Keratinocyte (primary cell): Measurements from ENCODE around the gene SLC4A2. TPM values are rescaled to one million over a fixed set of nuclear protein-coding genes. Genes with fewer than 3 reads are reported as not detected.

Experiments
- DNase-seq: peaks from one replicate; pipeline ENCODE4 v3.0.0-alpha.2; 2011; ENCODE audit warnings: low read depth, missing footprints, low spot score
- FAIRE-seq: peaks from 2 replicates; lab custom pipeline; 2011; peaks lifted over from hg19 to GRCh38; lab: Jason Lieb, UNC
- H2AFZ ChIP-seq: 2 replicates; pipeline ENCODE4 v1.6.0; 2012; ENCODE audit warnings: low read length, control low read depth, inconsistent platforms; ENCODE audit not compliant: control insufficient read depth
- H3K27ac ChIP-seq: 2 replicates; pipeline ENCODE4 v1.5.1; 2011; ENCODE audit warnings: low read length; ENCODE audit not compliant: control insufficient read depth, insufficient read depth
- H3K27me3 ChIP-seq: 3 replicates; pipeline ENCODE4 v1.6.0; 2011; ENCODE audit warnings: low read length; ENCODE audit not compliant: control insufficient read depth, insufficient read depth; ENCODE audit errors: extremely low read depth
- H3K36me3 ChIP-seq, 2 experiments: 2 replicates in 1 of 2; 3 replicates in 1 of 2; pipeline ENCODE4 v1.5.1; 2011; ENCODE audit warnings: low read length in 2 of 2, mild to moderate bottlenecking in 1 of 2; ENCODE audit not compliant: control insufficient read depth in 2 of 2, insufficient read depth in 2 of 2; ENCODE audit errors: extremely low read depth in 1 of 2
- H3K4me1 ChIP-seq: 3 replicates; pipeline ENCODE4 v1.5.1; 2011; ENCODE audit warnings: low read length; ENCODE audit not compliant: control insufficient read depth, insufficient read depth; ENCODE audit errors: extremely low read depth
- H3K4me2 ChIP-seq: 3 replicates; pipeline ENCODE4 v1.6.0; 2011; ENCODE audit warnings: low read depth, low read length; ENCODE audit not compliant: control insufficient read depth, insufficient read depth; ENCODE audit errors: extremely low read depth
- H3K4me3 ChIP-seq, 3 experiments: fragments of 200-600 bp in 1 of 3; sonication (generic) in 1 of 3; 2 replicates in 2 of 3; 3 replicates in 1 of 3; pipeline ENCODE4 v1.5.1; 2011 to 2016; ENCODE audit warnings: low read length in 3 of 3, mild to moderate bottlenecking in 3 of 3, control low read depth in 2 of 3, inconsistent platforms in 1 of 3, low read depth in 1 of 3, mixed read lengths in 1 of 3, mixed run types in 1 of 3, moderate library complexity in 1 of 3; ENCODE audit not compliant: control insufficient read depth in 2 of 3, insufficient read depth in 2 of 3; ENCODE audit errors: extremely low read depth in 1 of 3
- H3K79me2 ChIP-seq: 2 replicates; pipeline ENCODE4 v1.6.0; 2012; ENCODE audit warnings: low read length; ENCODE audit not compliant: control insufficient read depth, insufficient read depth
- H3K9ac ChIP-seq: 3 replicates; pipeline ENCODE4 v1.6.0; 2011; ENCODE audit warnings: low read length; ENCODE audit not compliant: control insufficient read depth, insufficient read depth; ENCODE audit errors: extremely low read depth
- H3K9me1 ChIP-seq: 3 replicates; pipeline ENCODE4 v1.6.0; 2011; ENCODE audit warnings: low read length; ENCODE audit not compliant: control insufficient read depth, insufficient read depth; ENCODE audit errors: extremely low read depth
- H3K9me3 ChIP-seq: 2 replicates; pipeline ENCODE4 v1.5.1; 2012; ENCODE audit warnings: low read depth, low read length; ENCODE audit not compliant: control insufficient read depth
- H4K20me1 ChIP-seq: 3 replicates; pipeline ENCODE4 v1.6.0; 2011; ENCODE audit warnings: low read length; ENCODE audit not compliant: control insufficient read depth, insufficient read depth; ENCODE audit errors: extremely low read depth
- CTCF ChIP-seq, 3 experiments: IDR thresholded peaks in 1 of 3; conservative IDR thresholded peaks in 1 of 3; optimal IDR thresholded peaks in 1 of 3; 2 replicates in 2 of 3; 3 replicates in 1 of 3; pipeline versions ENCODE3 to v1.5.1; 2011; ENCODE audit warnings: low read length in 3 of 3, mild to moderate bottlenecking in 3 of 3, moderate library complexity in 2 of 3, control low read depth in 1 of 3, inconsistent platforms in 1 of 3; ENCODE audit not compliant: insufficient read depth in 2 of 3; ENCODE audit errors: extremely low read depth in 1 of 3
- EZH2 ChIP-seq: IDR thresholded peaks from one replicate; pipeline ENCODE4 v1.6.1; 2012; ENCODE audit warnings: inconsistent platforms, mild to moderate bottlenecking, low read length, moderate library complexity
- dilution Hi-C: fragments of 300-500 bp; cut with MboI; formaldehyde crosslinking; loops from one replicate; pipeline ENCODE4 v1.7.0; 2020; ENCODE audit warnings: low sequenced_read_pairs; ENCODE audit not compliant: extremely low pct_ligation_motif_present
- polyA plus RNA-seq, 5 experiments: library from polyadenylated mRNA; depleted of rRNA in 3 of 5; stranded (reverse) in 3 of 5; stranded (forward) in 1 of 5; unstranded in 1 of 5; fragments of >200 nt; gene quantifications; 1 replicate in 1 of 5; 2 replicates in 3 of 5; 3 replicates in 1 of 5; pipeline versions ENCODE4 v1.2.1 to v1.2.3, GENCODE V29; 2011 to 2012; ENCODE audit warnings: missing spikeins in 2 of 5, low read depth in 1 of 5, low replicate concordance in 1 of 5

Gene SLC4A2
- polyA plus RNA-seq, 1 donor (not counting 4 experiments of a cell fraction or from before 2014, with no cell fraction given) = 33.8 TPM

DNA sequence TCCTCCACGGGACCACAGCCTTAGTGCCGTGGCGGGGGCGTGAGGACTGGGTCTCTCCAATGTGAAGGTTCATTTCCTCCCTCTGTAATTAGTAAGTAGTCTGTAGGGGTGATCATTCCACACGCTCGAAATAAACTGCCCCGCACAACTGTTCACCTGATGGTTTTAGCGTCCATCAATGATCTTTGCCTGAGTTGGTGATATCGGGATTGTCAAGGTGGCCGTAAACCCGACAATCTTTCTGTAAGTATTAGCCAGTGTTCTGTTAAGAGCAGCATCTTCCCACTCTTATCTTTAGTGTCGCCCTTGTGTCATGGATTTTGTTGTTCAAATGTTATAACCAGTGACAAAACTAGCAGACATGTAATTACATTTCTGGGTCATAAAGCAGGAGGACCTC is 44.6 kb downstream of the SLC4A2 start:
- H3K4me3 ChIP-seq = no peak overlapping the region
- H3K9me3 ChIP-seq = no peaks in the 10 kb centered on the region
- DNase-seq (no peak), FAIRE-seq (no peak)
- H3K27me3 ChIP-seq = no peaks in the 10 kb centered on the region
- TF ChIP-seq CTCF (optimal IDR thresholded peaks at IDR 0.05 in 1 of 3, IDR thresholded peaks at IDR 0.05 in 1 of 3, conservative IDR thresholded peaks at IDR 0.05 in 1 of 3; ENCODE audit: extremely low read depth in 1 of 3, insufficient read depth in 2 of 3, low read length in 3 of 3) = no peak
- no peak for TF ChIP-seq EZH2
- H2AFZ ChIP-seq = no peak overlapping the region
- H4K20me1 ChIP-seq = peaks cover 6% of the 10 kb centered on the region
- H3K36me3 ChIP-seq = peaks cover 0 to 2% of the 10 kb centered on the region in 2 experiments
- H3K27ac ChIP-seq = no peak overlapping the region
- H3K9me1 ChIP-seq = no peaks in the 10 kb centered on the region
- no peaks in the 10 kb centered on the region for H3K4me1 ChIP-seq
- no peak overlapping the region for H3K9ac ChIP-seq
- no peak overlapping the region for H3K4me2 ChIP-seq
- H3K79me2 ChIP-seq = peaks cover 60% of the 10 kb centered on the region
- dilution Hi-C loops = no loop called here

DNA sequence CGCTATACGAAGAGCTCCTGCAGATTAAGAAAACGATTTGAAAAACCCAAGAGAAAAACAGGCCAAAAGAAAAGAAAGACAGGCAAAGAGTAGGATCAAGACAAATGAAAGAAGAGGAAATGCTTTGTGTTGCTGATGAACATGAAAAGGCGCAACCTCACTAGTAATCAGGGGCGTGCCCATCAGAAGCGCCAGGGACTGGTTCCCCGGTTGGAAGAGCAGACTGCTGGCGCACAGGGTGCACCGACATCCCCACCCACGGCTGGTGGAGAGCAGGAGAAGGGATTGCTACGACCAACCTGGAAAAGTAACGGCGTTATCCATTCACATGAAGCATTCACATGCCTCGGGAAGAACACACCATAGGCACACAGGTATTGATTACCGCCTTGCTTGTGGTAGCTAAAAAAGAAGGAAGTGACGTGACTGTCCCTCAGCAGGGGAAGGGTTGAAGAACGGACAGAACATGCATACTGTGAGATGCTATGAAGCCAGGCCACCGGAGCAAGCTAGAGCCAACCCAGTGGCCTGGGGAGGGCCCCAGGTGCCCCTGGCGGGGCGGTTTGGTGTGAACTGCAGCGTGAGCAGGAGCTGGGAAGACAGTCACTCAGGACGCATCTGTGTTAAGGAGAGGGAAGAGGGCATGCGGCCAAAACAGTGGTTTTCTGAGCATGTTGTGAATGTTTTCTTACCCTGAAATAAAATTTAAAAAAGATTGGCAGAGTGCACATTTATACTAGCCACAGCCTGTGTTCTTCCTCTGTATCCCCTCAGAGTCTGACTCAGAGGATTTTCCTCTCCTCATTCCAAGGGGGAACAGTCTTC is 45.2 kb downstream of the SLC4A2 start:
- Histone ChIP-seq H3K27ac (no peak overlapping the region), H3K4me1 (no peaks in the 10 kb centered on the region), H3K27me3 (no peaks in the 10 kb centered on the region), H3K36me3 (peaks cover 0 to 2% of the 10 kb centered on the region in 2 experiments), H3K9me3 (no peaks in the 10 kb centered on the region), H3K79me2 (peaks cover 55% of the 10 kb centered on the region), H3K9me1 (no peaks in the 10 kb centered on the region), H4K20me1 (peaks cover 6% of the 10 kb centered on the region), H3K4me2 (no peak overlapping the region), H3K4me3 (no peak overlapping the region), H3K9ac (no peak overlapping the region), H2AFZ (no peak overlapping the region)
- dilution Hi-C loops = no loop called here
- FAIRE-seq = no peak
- TF ChIP-seq EZH2 (no peak), CTCF (optimal IDR thresholded peaks at IDR 0.05 in 1 of 3, IDR thresholded peaks at IDR 0.05 in 1 of 3, conservative IDR thresholded peaks at IDR 0.05 in 1 of 3; ENCODE audit: extremely low read depth in 1 of 3, insufficient read depth in 2 of 3, low read length in 3 of 3) (no peak)
- DNase-seq = no peak
